ENCODE data around the gene SYNE3.

The SYNE3 gene

DNA sequence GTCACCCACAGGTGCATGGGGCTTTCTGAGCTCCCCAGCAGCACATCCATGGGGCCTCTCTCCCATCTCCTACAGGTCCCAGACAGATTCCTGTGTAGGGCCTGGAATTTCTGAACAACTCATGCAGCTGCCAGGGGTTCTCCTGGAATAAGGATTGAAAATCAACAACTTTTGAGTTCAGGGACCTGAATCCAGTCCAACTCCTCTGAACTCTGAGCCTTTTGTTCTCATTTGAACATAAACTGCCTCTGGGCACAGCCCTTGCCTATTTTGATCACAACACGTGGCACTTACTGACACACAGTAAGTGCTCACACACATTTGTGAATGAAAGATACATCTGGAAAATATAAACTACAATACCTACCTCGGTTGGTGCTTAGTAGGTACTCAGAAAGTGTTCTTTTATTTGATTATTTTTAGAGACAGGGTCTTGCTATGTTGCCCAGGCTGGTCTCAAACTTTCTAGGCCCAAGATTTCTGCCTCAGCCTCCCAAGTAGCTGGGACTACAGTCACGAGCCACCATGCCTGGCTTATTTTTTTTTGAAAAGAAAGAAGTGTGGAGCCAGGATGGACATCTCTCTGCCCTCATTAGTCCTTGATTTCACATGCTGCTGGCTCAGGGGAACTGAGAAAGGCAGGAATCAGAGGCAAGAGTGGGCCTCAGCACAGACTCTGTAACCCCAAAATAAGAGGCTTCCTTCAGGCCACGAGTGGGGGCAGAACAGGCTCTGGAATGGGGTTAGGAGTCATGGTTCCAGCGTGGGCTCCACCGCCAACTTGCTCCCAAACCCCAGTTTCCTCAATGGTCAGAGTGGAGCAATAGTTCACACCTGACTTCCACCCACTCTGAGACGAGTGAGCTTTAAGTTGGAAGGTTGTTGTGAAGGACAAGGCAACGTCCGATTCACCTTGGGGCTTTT lies 27.0 kb downstream of the SYNE3 start:
- H3K27me3 ChIP-seq (ENCODE audit: control insufficient read depth, insufficient read depth, low read length, poor library complexity, severe bottlenecking), result no peaks in the 10 kb centered on the region
- no peaks in the 10 kb centered on the region for H3K9me3 ChIP-seq (ENCODE audit: control insufficient read depth, low read length)
- WGBS, 2 experiments, result 92% methylated on average over 9 of the region's 9 CpGs
- H3K27ac ChIP-seq (ENCODE audit: insufficient read depth, low read depth, low read length, poor library complexity, severe bottlenecking), result no peak overlapping the region
- H3K4me3 ChIP-seq (ENCODE audit: insufficient read depth, low read depth, low read length), result no peak overlapping the region
- H3K36me3 ChIP-seq (ENCODE audit: control insufficient read depth, insufficient read depth, low read length), result no peaks in the 10 kb centered on the region
- no peaks in the 10 kb centered on the region for H3K4me1 ChIP-seq (ENCODE audit: control insufficient read depth, insufficient read depth, low read length)

- Histone ChIP-seq H3K9me3 (ENCODE audit: control insufficient read depth, low read length) (no peaks in the 10 kb centered on the region), H3K4me1 (ENCODE audit: control insufficient read depth, insufficient read depth, low read length) (no peaks in the 10 kb centered on the region), H3K27ac (ENCODE audit: insufficient read depth, low read depth, low read length, poor library complexity, severe bottlenecking) (no peak overlapping the region), H3K36me3 (ENCODE audit: control insufficient read depth, insufficient read depth, low read length) (no peaks in the 10 kb centered on the region), H3K27me3 (ENCODE audit: control insufficient read depth, insufficient read depth, low read length, poor library complexity, severe bottlenecking) (no peaks in the 10 kb centered on the region), H3K4me3 (ENCODE audit: insufficient read depth, low read depth, low read length) (no peak overlapping the region)
- WGBS, 2 experiments, result 90% methylated on average over 6 of the region's 6 CpGs
These were observed 27.9 kb downstream of the SYNE3 start for GRCh38 chr14:95488376-95489213.

DNA sequence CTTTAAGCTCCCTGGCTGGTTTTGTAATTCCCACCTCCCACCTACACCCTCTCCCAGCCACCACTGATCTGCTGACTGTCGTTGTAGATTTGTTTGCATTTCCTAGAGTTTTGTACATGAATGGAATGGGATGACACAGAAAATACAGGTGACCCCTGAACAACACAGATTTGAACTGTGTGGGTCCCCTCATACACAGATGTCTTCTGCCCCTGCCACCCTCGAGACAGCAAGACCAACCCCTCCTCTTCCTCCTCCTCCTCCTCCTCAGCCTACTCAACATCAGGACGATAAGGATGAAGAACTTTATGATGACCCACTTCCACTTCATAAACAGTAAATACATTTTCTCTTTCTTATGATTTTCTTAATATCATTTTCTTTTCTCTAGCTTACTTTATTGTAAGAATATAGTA lies 28.8 kb downstream of the SYNE3 start:
- H3K9me3 ChIP-seq (ENCODE audit: control insufficient read depth, low read length), result no peaks in the 10 kb centered on the region
- no peaks in the 10 kb centered on the region for H3K27me3 ChIP-seq (ENCODE audit: control insufficient read depth, insufficient read depth, low read length, poor library complexity, severe bottlenecking)
- H3K4me1 ChIP-seq (ENCODE audit: control insufficient read depth, insufficient read depth, low read length), result no peaks in the 10 kb centered on the region
- H3K36me3 ChIP-seq (ENCODE audit: control insufficient read depth, insufficient read depth, low read length), result no peaks in the 10 kb centered on the region
- H3K27ac ChIP-seq (ENCODE audit: insufficient read depth, low read depth, low read length, poor library complexity, severe bottlenecking), result no peak overlapping the region
- 73 to 81% methylated on average over 2 to 3 of the region's 3 CpGs for WGBS, 2 experiments
- no peak overlapping the region for H3K4me3 ChIP-seq (ENCODE audit: insufficient read depth, low read depth, low read length)

DNA sequence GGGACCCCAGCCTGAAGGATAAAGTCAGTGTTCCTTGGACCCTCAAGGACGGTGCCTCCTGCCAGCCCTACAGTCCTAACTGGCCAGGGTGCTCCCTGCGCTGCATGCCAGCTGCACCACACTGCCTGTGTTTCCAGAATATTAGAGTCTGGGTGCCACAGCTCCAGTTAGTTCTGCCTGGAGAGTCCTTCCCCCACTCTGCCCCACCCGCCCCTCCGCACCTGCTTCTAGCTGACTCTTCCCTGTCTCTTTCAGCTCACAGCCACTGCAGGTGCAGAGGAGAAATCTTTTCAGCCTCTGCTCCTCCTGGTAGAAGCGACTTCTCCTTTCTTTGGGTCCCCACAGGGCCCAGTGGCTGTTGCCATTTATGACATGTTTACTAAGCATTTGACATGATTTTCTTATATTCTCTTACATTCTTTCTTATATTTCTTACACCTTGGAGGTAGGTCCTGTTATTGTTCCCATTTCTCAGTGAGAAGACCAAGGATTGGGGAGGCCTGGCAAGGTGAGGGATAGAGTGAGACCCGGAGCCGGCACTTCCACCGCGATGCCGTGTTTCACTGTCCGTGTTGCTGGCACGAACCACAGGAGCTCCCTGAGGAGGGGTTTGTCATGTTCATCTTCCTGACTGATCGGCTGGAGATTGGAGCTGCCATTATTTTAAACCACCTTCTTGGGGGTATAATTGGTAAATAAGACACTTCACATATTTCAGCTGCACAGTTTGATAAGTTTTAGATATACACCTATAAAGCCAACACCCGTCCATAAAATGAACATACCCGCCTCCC lies 29.4 kb downstream of the SYNE3 start:
- WGBS, 2 experiments, result 83 to 85% methylated on average over 15 of the region's 15 CpGs
- H3K4me1 ChIP-seq (ENCODE audit: control insufficient read depth, insufficient read depth, low read length), result no peaks in the 10 kb centered on the region
- no peak overlapping the region for H3K27ac ChIP-seq (ENCODE audit: insufficient read depth, low read depth, low read length, poor library complexity, severe bottlenecking)
- H3K4me3 ChIP-seq (ENCODE audit: insufficient read depth, low read depth, low read length), result no peak overlapping the region
- H3K27me3 ChIP-seq (ENCODE audit: control insufficient read depth, insufficient read depth, low read length, poor library complexity, severe bottlenecking), result no peaks in the 10 kb centered on the region
- no peaks in the 10 kb centered on the region for H3K36me3 ChIP-seq (ENCODE audit: control insufficient read depth, insufficient read depth, low read length)
- no peaks in the 10 kb centered on the region for H3K9me3 ChIP-seq (ENCODE audit: control insufficient read depth, low read length)

GRCh38 chr14:95485222-95485819 lies 31.1 kb downstream of the SYNE3 start:
- Histone ChIP-seq H3K27me3 (ENCODE audit: control insufficient read depth, insufficient read depth, low read length, poor library complexity, severe bottlenecking) (no peaks in the 10 kb centered on the region), H3K27ac (ENCODE audit: insufficient read depth, low read depth, low read length, poor library complexity, severe bottlenecking) (no peak overlapping the region), H3K9me3 (ENCODE audit: control insufficient read depth, low read length) (no peaks in the 10 kb centered on the region), H3K4me1 (ENCODE audit: control insufficient read depth, insufficient read depth, low read length) (peaks cover 4% of the 10 kb centered on the region), H3K36me3 (ENCODE audit: control insufficient read depth, insufficient read depth, low read length) (no peaks in the 10 kb centered on the region), H3K4me3 (ENCODE audit: insufficient read depth, low read depth, low read length) (no peak overlapping the region)
- WGBS, 2 experiments, result 42 to 47% methylated on average over 7 of the region's 7 CpGs

DNA sequence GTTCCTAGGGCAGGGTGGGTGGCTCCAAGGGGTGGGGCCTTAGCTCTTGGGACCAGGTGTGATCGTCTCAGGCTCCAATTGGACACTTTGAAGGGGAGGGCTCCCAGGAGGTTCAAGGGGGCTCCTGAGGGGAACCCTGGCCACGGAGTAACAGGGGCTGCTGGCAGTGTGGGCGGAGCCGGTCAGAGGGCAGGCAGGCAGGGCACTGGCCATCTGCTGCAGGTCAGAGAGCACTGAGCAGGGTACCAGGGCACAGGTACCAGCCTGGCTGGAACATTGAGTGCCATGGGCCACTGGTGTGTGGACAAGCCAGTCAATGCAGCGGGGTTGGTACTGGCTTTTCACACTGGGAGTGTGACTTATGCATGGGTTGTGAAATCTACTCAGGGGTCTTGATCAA lies 32.2 kb downstream of the SYNE3 start:
- Histone ChIP-seq H3K4me3 (ENCODE audit: insufficient read depth, low read depth, low read length) (no peak overlapping the region), H3K36me3 (ENCODE audit: control insufficient read depth, insufficient read depth, low read length) (no peaks in the 10 kb centered on the region), H3K4me1 (ENCODE audit: control insufficient read depth, insufficient read depth, low read length) (peaks cover 4% of the 10 kb centered on the region), H3K27me3 (ENCODE audit: control insufficient read depth, insufficient read depth, low read length, poor library complexity, severe bottlenecking) (no peaks in the 10 kb centered on the region), H3K9me3 (ENCODE audit: control insufficient read depth, low read length) (no peaks in the 10 kb centered on the region), H3K27ac (ENCODE audit: insufficient read depth, low read depth, low read length, poor library complexity, severe bottlenecking) (no peak overlapping the region)
- WGBS, 2 experiments, result 90% methylated on average over 5 of the region's 5 CpGs

DNA sequence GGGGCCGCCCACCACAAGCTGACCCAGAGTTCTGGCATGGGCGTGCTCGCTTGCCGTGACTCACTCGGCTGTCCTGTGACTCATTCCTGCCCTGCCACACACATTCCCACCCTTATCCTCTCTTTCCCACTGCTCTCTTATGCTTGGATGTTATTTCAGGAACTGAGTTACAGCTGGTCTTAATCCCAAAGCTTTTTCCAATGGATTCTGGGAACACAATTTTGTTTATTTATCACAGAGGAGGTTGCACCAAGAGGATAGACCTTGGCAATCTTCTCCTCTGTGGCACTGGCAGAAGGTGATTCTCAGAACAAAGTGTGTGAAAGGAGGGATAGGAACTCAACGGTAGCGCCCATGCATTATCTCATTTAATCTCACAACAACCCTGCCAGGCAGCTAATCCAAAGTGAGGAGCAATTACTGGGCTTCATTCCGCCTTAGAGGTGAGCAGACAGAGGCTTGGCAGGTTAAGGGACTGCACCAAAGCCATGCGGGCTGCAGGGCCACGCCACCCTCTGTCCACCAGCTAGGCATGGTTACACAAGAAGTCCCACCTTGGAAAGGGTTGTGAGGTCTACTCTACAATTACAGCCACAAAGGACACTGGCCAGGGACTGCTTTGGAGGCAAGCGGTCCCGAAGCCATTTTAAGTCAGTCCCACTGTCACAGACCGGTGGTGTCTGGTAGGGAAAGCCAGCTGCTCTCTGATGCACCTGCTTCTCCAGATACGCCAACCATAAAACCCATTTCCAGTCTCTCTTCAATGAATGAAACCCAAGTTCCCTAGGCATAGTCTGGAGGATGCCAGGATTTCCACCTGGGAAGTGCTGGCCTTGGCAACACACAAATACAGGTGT lies 32.9 kb downstream of the SYNE3 start:
- H3K27me3 ChIP-seq (ENCODE audit: control insufficient read depth, insufficient read depth, low read length, poor library complexity, severe bottlenecking), result no peaks in the 10 kb centered on the region
- H3K4me3 ChIP-seq (ENCODE audit: insufficient read depth, low read depth, low read length), result no peak overlapping the region
- peaks cover 4% of the 10 kb centered on the region for H3K4me1 ChIP-seq (ENCODE audit: control insufficient read depth, insufficient read depth, low read length)
- no peaks in the 10 kb centered on the region for H3K36me3 ChIP-seq (ENCODE audit: control insufficient read depth, insufficient read depth, low read length)
- no peak overlapping the region for H3K27ac ChIP-seq (ENCODE audit: insufficient read depth, low read depth, low read length, poor library complexity, severe bottlenecking)
- WGBS, 2 experiments, result 87 to 88% methylated on average over 14 of the region's 14 CpGs
- no peaks in the 10 kb centered on the region for H3K9me3 ChIP-seq (ENCODE audit: control insufficient read depth, low read length)

DNA sequence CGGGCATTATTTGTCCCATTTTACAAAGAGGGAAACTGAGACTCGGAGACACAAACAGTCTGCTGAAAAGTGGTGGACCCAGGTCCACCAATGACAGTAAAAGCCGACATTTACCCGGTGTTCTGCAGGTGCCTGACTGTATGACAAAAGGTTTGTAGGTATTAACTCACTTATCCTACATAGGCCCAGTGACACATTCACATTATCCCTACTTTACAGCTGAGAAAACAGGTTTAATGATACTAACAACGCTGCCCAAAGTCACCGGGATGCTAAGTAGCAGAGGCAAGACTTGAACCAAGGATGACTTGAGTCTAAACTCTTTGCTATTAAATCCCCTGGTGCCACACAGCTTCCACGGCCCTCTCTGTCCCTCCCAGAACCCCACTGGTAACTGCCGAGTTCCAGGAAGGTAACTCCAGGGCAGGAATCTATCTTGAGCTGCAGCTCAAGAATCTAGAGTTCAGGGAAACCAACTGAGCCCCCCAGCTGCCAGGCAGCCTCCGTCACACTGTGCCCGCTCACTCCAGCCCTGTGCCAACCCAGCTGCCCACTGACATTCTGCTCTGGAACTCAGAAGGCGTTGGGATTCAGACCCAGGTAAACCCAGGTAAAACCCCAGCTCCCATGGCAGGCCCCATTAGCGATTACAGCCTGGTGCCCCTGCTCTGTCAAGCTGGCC lies 33.7 kb downstream of the SYNE3 start:
- Histone ChIP-seq H3K9me3 (ENCODE audit: control insufficient read depth, low read length) (no peaks in the 10 kb centered on the region), H3K27me3 (ENCODE audit: control insufficient read depth, insufficient read depth, low read length, poor library complexity, severe bottlenecking) (no peaks in the 10 kb centered on the region), H3K4me3 (ENCODE audit: insufficient read depth, low read depth, low read length) (no peak overlapping the region), H3K36me3 (ENCODE audit: control insufficient read depth, insufficient read depth, low read length) (no peaks in the 10 kb centered on the region), H3K4me1 (ENCODE audit: control insufficient read depth, insufficient read depth, low read length) (peaks cover 4% of the 10 kb centered on the region), H3K27ac (ENCODE audit: insufficient read depth, low read depth, low read length, poor library complexity, severe bottlenecking) (no peak overlapping the region)
- 90 to 91% methylated on average over 12 of the region's 12 CpGs for WGBS, 2 experiments
